ENCODE data around the gene SNHG17. TPM values are rescaled to one million over a fixed set of nuclear protein-coding genes. Genes with fewer than 3 reads are reported as not detected.
"Not testable (repeated sequence)": the region's sequence is repeated elsewhere in the genome, so short reads cannot be mapped to it uniquely, and the experiment has no call there.

SNHG17 gene
- total RNA-seq, 1 donor from 2014 or later = 9.2 TPM

DNA sequence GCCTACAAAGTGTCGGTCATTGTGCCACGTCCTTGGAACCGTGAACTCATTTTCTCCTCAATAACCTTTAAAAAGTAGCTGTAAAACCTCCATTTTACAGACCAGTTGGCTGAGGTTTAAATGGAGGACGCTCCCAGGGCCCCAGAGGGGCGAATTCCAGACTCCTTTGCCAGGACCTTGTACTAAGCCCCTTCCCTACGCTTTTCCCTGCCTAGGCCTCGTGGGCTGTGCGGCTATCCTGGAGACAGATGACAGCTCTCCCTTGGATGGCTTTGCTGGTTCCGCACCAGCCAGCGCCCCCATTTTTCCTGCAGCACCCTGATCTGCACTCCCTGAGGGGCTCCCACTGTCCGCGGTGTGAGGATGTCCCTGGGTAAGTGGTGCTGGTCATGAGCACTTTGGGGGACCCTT, 12.1 kb upstream of the SNHG17 start:
- TF ChIP-seq, protein P1, sequence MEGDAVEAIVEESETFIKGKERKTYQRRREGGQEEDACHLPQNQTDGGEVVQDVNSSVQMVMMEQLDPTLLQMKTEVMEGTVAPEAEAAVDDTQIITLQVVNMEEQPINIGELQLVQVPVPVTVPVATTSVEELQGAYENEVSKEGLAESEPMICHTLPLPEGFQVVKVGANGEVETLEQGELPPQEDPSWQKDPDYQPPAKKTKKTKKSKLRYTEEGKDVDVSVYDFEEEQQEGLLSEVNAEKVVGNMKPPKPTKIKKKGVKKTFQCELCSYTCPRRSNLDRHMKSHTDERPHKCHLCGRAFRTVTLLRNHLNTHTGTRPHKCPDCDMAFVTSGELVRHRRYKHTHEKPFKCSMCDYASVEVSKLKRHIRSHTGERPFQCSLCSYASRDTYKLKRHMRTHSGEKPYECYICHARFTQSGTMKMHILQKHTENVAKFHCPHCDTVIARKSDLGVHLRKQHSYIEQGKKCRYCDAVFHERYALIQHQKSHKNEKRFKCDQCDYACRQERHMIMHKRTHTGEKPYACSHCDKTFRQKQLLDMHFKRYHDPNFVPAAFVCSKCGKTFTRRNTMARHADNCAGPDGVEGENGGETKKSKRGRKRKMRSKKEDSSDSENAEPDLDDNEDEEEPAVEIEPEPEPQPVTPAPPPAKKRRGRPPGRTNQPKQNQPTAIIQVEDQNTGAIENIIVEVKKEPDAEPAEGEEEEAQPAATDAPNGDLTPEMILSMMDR (conservative IDR thresholded peaks at IDR 0.05; ENCODE audit: low read depth, low read length) = no peak

DNA sequence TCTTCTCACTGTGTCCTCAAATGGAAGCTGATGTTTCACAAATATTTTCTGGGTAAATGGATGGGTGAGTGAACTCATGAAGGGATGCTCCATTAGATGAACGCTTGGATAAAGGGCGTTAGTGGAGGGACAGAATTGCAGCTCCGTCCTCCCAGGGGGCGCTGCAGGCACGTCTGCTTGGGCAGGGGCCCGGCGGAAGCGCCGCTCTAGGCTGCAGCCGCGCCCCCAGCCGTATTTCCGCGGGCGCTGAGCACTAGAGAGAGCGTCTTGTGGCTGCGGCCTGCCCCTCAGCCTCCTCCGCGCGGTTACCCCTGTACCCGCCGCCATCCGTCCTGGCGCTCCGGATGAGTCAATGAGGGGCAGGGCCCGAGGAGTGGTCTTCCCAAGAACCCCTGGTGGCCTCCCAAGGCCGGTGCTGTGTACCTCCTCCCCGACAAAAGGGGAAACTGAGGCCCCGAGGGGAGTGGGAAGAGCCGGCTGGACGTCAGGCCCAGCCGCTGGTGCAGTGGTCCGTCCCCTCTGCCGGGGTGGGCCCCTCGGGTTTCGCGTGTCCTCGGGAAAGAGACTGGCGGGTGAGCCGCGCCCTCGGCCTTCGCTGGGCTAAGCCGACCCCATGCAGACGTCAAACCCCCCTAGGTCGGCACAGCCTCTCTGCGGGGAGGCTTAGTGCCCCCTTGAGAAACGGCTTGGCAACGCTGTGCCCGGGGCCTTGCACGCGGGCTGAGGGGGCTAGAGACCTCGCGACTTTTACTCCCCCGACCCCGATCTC, 11.5 kb upstream of the SNHG17 start:
- DNase-seq (ENCODE audit: low read depth) = no peak
- H3K4me3 ChIP-seq (ENCODE audit: low read depth, low read length) = peak overlapping the region; percentile 80
- TF ChIP-seq, protein P1 (conservative IDR thresholded peaks at IDR 0.05; ENCODE audit: low read depth, low read length) = peak; percentile 84

More for the DNA sequence above, 12.1 kb upstream of the SNHG17 start:
- H3K4me3 ChIP-seq (ENCODE audit: low read depth, low read length) = peak overlapping the region; percentile 80
- DNase-seq (ENCODE audit: low read depth) = no peak

DNA sequence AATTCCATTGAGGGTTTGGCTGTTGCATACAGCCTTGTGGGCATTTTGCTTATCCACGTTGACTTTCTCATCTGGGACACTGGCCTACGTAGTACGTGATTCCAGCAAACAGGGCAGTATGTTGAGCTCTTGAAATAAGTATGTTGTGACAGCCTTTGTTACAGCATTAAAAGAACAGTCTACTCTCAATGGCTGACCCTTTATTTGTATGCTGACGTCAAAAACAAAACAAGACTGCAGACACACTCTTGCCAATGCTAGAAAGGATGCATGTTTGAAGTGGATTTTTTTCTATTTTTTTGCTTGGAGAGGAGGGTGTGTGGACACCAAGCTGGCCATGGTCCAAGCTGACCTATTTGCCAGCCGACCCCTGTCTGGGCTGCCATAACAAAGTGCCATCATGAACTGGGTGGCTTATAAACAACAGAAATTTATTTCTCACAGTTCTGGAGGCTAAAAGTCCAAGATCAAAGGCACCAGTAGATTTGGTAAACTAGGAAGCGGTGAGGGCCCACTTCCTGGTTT, 10.8 kb upstream of the SNHG17 start:
- TF ChIP-seq, protein P1 (conservative IDR thresholded peaks at IDR 0.05; ENCODE audit: low read depth, low read length) = no peak
- peak overlapping the region; percentile 80 for H3K4me3 ChIP-seq (ENCODE audit: low read depth, low read length)
- no peak for DNase-seq (ENCODE audit: low read depth)

DNA sequence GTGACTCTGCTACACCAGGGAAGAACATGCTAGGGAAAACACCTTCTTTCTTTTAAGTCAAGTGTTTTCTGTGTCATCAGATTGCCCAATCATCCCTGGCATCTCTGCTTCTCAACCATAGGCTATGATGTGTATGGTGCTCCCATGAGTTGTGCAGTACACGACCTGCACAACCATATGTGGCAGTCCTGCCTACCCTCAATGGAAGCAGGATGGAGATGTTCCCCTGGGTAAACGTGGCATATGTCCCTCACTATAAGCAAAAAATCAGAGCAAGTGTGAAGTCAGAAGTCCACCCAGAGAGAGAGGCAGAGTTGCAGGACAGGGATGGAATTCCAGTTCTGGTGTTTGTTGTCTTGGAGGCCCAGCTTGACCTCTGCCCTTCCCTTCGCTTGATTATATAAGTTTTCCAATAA, 10.3 kb upstream of the SNHG17 start:
- DNase-seq (ENCODE audit: low read depth) = no peak
- TF ChIP-seq, protein P1 (conservative IDR thresholded peaks at IDR 0.05; ENCODE audit: low read depth, low read length) = no peak
- H3K4me3 ChIP-seq (ENCODE audit: low read depth, low read length) = no peak overlapping the region

DNA sequence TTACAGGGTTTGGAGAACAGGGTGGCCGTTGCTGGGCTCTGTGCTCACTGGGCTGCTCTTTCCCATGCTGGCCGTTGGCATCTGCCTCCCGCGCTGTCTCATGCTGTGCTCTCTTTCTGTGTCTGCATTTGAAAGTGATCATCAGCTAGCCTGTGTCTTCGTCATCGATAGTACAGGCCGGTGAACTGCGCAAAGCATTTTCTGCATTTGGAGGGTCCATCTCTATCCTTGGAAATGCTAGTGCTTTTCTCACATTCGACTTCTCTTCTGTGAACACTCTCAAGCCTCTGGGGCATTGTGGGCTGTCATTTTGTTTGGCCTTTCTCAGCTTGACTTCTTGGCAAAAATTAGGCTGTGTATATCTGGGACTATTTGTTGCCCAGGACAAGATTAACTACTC, 6.8 kb upstream of the SNHG17 start:
- no peak overlapping the region for H3K4me3 ChIP-seq (ENCODE audit: low read depth, low read length)
- DNase-seq (ENCODE audit: low read depth) = no peak
- TF ChIP-seq, protein P1 (conservative IDR thresholded peaks at IDR 0.05; ENCODE audit: low read depth, low read length) = no peak

DNA sequence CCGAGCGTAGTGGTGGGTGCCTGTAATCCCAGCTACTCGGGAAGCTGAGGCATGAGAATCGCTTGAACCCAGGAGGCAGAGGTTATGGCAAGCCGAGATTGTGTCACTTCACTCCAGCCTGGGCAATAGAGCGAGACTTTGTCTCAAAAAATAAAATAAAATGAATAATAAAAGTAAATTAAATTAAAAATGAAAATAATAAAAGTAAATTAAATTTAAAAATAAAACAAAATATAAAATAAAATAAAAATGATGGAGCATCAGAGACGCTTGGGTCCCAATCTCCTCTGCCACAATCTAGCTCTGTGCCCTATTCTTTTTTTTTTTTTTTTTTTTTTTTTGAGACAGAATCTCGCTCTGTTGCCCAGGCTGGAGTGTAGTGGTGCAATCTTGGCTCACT, 6.0 kb upstream of the SNHG17 start:
- not testable (repeated sequence) for H3K4me3 ChIP-seq (ENCODE audit: low read depth, low read length); DNase-seq (ENCODE audit: low read depth)

DNA sequence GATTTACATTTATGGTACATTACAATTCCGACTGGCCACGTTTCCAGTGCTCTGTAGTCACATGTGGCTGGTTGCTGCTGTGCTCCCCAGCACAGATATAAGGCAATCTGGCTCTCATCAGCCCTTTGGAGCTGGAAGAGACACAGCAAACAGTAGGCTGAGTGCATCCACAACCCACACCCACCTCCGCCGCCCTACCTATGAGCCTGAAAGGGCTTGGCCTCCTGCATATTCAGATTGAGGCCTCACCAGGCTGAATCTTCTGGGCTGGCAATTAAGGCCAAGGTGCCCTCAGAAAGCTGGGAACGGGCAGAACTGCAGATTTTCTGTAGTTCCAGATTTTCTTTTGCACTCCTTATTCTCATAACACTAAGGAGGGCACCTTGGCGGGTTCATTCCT, 2.7 kb upstream of the SNHG17 start:
- DNase-seq (ENCODE audit: low read depth) = no peak
- TF ChIP-seq, protein P1 (conservative IDR thresholded peaks at IDR 0.05; ENCODE audit: low read depth, low read length) = no peak
- H3K4me3 ChIP-seq (ENCODE audit: low read depth, low read length) = no peak overlapping the region
